Neural progenitor cell (in vitro differentiated cells): ENCODE data around the gene CTDP1.

Experiments used
- EZH2phosphoT487 ChIP-seq: fragments of 200-600 bp; sonication (generic); IDR thresholded peaks from 2 replicates; pipeline ENCODE4 v1.6.1; 2017; ENCODE audit warnings: antibody characterized with exemption
- TF ChIP-seq, protein P1 (sequence below): fragments of 200-600 bp; sonication (generic); IDR thresholded peaks from 2 replicates; pipeline ENCODE4 v1.5.1; 2017; ENCODE audit warnings: antibody characterized with exemption, mild to moderate bottlenecking

DNA sequence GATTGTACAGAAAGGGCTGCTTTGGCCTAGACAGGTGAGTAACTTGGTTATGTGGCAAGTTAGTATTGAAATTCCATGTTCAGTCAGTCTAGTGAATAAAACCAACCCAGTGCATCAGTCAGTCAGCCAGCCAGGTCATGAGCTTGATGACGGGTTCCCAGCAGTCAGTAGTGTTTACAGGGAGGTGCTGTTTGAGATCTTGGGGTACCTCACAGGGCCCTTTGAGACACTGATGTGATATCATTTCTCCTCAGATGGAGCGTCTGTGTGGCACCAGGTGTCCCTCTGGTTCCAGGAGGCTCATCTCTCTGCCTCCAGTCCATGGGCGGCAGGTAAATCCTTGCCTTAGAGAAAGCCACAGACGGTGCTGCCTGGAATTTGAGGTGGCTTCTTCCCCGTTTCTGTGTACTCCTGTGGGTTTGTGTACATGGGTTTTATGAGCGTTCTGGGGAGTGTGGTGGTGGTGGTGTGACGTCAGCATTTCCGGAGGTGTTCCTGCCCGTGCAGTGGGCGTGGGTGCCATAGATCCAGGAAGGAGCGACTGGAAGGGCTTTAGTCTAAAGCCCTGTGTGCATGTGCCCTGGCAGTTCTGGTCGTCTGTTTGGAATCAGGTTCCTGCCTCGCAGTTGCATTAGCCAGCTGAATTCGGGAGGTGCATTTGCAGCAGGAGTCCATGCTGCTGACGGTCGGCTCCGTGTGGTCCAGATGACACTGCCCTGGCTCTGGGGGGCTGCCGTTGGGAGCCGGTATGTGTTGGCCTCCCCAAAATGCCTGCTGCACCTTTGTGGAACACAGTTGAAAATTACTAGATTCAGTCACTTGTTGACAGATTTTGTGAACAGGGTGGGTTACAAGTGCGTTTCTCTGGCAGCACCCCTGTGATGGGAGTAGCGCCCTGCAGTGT is 2.1 kb downstream of the CTDP1 start:
- TF ChIP-seq, protein P1, sequence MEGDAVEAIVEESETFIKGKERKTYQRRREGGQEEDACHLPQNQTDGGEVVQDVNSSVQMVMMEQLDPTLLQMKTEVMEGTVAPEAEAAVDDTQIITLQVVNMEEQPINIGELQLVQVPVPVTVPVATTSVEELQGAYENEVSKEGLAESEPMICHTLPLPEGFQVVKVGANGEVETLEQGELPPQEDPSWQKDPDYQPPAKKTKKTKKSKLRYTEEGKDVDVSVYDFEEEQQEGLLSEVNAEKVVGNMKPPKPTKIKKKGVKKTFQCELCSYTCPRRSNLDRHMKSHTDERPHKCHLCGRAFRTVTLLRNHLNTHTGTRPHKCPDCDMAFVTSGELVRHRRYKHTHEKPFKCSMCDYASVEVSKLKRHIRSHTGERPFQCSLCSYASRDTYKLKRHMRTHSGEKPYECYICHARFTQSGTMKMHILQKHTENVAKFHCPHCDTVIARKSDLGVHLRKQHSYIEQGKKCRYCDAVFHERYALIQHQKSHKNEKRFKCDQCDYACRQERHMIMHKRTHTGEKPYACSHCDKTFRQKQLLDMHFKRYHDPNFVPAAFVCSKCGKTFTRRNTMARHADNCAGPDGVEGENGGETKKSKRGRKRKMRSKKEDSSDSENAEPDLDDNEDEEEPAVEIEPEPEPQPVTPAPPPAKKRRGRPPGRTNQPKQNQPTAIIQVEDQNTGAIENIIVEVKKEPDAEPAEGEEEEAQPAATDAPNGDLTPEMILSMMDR = no peak
- TF ChIP-seq EZH2phosphoT487 = no peak
